ENCODE data around the gene PHETA2. TPM values are rescaled to one million over a fixed set of nuclear protein-coding genes. Genes with fewer than 3 reads are reported as not detected.
"Not testable (repeated sequence)": the region's sequence is repeated elsewhere in the genome, so short reads cannot be mapped to it uniquely, and the experiment has no call there.

Gene PHETA2
- total RNA-seq, 1 donor from 2014 or later = 6.2 TPM

GRCh38 chr22:42067671-42068251 lies 6.3 kb upstream of the PHETA2 start:
- no peak for DNase-seq (ENCODE audit: missing footprints)
- intact Hi-C loops (cut with DNase I) = no loop called here
- ATAC-seq = no peak

GRCh38 chr22:42068291-42068690 lies 5.8 kb upstream of the PHETA2 start:
- ATAC-seq (no peak), DNase-seq (ENCODE audit: missing footprints) (no peak)
- intact Hi-C loops (cut with DNase I) = no loop called here

- DNase-seq (ENCODE audit: missing footprints) = no peak
- ATAC-seq = peak; percentile 3
- intact Hi-C loops (cut with DNase I) = no loop called here
Observed at GRCh38 chr22:42069801-42070516, 4.1 kb upstream of the PHETA2 start.

GRCh38 chr22:42070517-42071422 lies 3.3 kb upstream of the PHETA2 start, which contains the start of gene NAGA:
Gene NAGA, minus strand, starts transcription at chr22:42070812. Its CDS starts 515 bp downstream, at chr22:42070297.
- intact Hi-C loops (cut with DNase I) = no loop called here
- ATAC-seq (peak; percentile 95), DNase-seq (ENCODE audit: missing footprints) (peak; percentile 99)

- ATAC-seq; DNase-seq (ENCODE audit: missing footprints); intact Hi-C loops (cut with DNase I): not testable (repeated sequence)
Observed at GRCh38 chr22:42071508-42071907, 2.5 kb upstream of the PHETA2 start.

- ATAC-seq (peak; percentile 8), DNase-seq (ENCODE audit: missing footprints) (no peak)
- intact Hi-C loops (cut with DNase I) = no loop called here
Observed at GRCh38 chr22:42072606-42073330, 1.3 kb upstream of the PHETA2 start.

- intact Hi-C loops (cut with DNase I) = no loop called here
- ATAC-seq (no peak), DNase-seq (ENCODE audit: missing footprints) (no peak)
Observed at GRCh38 chr22:42073621-42074041, 417 bp upstream of the PHETA2 start.

GRCh38 chr22:42074846-42075676 lies 1.0 kb downstream of the PHETA2 start:
- DNase-seq (ENCODE audit: missing footprints) = no peak
- ATAC-seq = no peak
- intact Hi-C loops (cut with DNase I) = no loop called here

- intact Hi-C loops (cut with DNase I) = no loop called here
- DNase-seq (ENCODE audit: missing footprints) = no peak
Observed at GRCh38 chr22:42076764-42077485, 2.9 kb downstream of the PHETA2 start.

GRCh38 chr22:42077486-42078125 lies 3.6 kb downstream of the PHETA2 start:
- intact Hi-C loops (cut with DNase I) = no loop called here
- ATAC-seq (no peak), DNase-seq (ENCODE audit: missing footprints) (no peak)

More at GRCh38 chr22:42076764-42077485, 2.9 kb downstream of the PHETA2 start:
- ATAC-seq = no peak

GRCh38 chr22:42078469-42079318 lies 4.6 kb downstream of the PHETA2 start:
- peak; percentile 9 for ATAC-seq
- intact Hi-C loops (cut with DNase I) = loop anchor here (1.0 kb wide), 1 partner anchor 12 kb away; the partner anchor contains the start of gene NDUFA6

GRCh38 chr22:42079319-42080251 lies 5.5 kb downstream of the PHETA2 start, which contains the start of gene SMDT1:
Gene SMDT1, plus strand, starts transcription at chr22:42079700. Its CDS starts 69 bp downstream, at chr22:42079769.
- ATAC-seq (peak; percentile 95), DNase-seq (ENCODE audit: missing footprints) (peak; percentile 100)
- intact Hi-C loops (cut with DNase I) = loop anchor here (1.0 kb wide), 1 partner anchor 11 kb away; the partner anchor contains the start of gene NDUFA6

More at GRCh38 chr22:42078469-42079318, 4.6 kb downstream of the PHETA2 start:
- no peak for DNase-seq (ENCODE audit: missing footprints)

- ATAC-seq (no peak), DNase-seq (ENCODE audit: missing footprints) (no peak)
- intact Hi-C loops (cut with DNase I) = no loop called here
Observed at GRCh38 chr22:42080287-42080686, 6.2 kb downstream of the PHETA2 start.

GRCh38 chr22:42083119-42083518 lies 9.1 kb downstream of the PHETA2 start:
- DNase-seq (ENCODE audit: missing footprints) (no peak), ATAC-seq (no peak)
- intact Hi-C loops (cut with DNase I) = no loop called here

- ATAC-seq = no peak
- intact Hi-C loops (cut with DNase I) = no loop called here
Observed at GRCh38 chr22:42084874-42085273, 10.8 kb downstream of the PHETA2 start.

More at GRCh38 chr22:42084874-42085273, 10.8 kb downstream of the PHETA2 start:
- DNase-seq (ENCODE audit: missing footprints) = peak; percentile 45

Data from Right ventricle myocardium inferior (tissue), 1 donor.